MM.1S (cell line): ENCODE results near the gene PLD6.

ENCODE experiments used
- DNase-seq: peaks from one replicate; pipeline ENCODE4 v3.0.0-alpha.2; 2015
- H2AFZ ChIP-seq: fragments of 300-600 bp; sonication (generic); 2 replicates; pipeline ENCODE4 v1.6.0; 2016; ENCODE audit warnings: antibody characterized with exemption, low read length
- H3F3A ChIP-seq: fragments of 300-600 bp; sonication (generic); 2 replicates; pipeline ENCODE4 v1.6.1; 2016; ENCODE audit warnings: mild to moderate bottlenecking, antibody characterized with exemption, low read length, moderate library complexity, mixed read lengths; ENCODE audit not compliant: insufficient read depth
- H3K27ac ChIP-seq: fragments of 300-600 bp; sonication (generic); 2 replicates; pipeline ENCODE4 v1.5.1; 2016; ENCODE audit warnings: mild to moderate bottlenecking, low read length
- H3K27me3 ChIP-seq: fragments of 300-600 bp; sonication (generic); replicated peaks from 2 replicates; pipeline ENCODE4 v1.6.0; 2016; ENCODE audit warnings: low read length; ENCODE audit not compliant: insufficient read depth
- H3K36me3 ChIP-seq: fragments of 300-600 bp; sonication (generic); replicated peaks from 2 replicates; pipeline ENCODE4 v1.6.1; 2016; ENCODE audit warnings: mild to moderate bottlenecking, low read length, mixed read lengths; ENCODE audit not compliant: insufficient read depth
- H3K4me1 ChIP-seq: fragments of 300-600 bp; sonication (generic); 2 replicates; pipeline ENCODE4 v1.6.1; 2016; ENCODE audit warnings: low read length, mixed read lengths
- H3K4me2 ChIP-seq: fragments of 300-600 bp; sonication (generic); 2 replicates; pipeline ENCODE4 v1.6.0; 2016; ENCODE audit warnings: low read depth, low read length
- H3K4me3 ChIP-seq: fragments of 300-600 bp; sonication (generic); 2 replicates; pipeline ENCODE4 v1.5.1; 2016; ENCODE audit warnings: low read length, mixed read lengths
- H3K79me2 ChIP-seq: fragments of 300-600 bp; sonication (generic); 2 replicates; pipeline ENCODE4 v1.6.1; 2016; ENCODE audit warnings: mixed run types, low read length, mixed read lengths
- H3K9ac ChIP-seq: fragments of 300-600 bp; sonication (generic); 2 replicates; pipeline ENCODE4 v1.6.1; 2016; ENCODE audit warnings: low read length, mixed read lengths
- H3K9me2 ChIP-seq: fragments of 300-600 bp; sonication (generic); replicated peaks from 2 replicates; pipeline ENCODE4 v1.6.1; 2016; ENCODE audit warnings: mild to moderate bottlenecking, low read length, mixed read lengths; ENCODE audit not compliant: insufficient read depth
- H3K9me3 ChIP-seq: fragments of 300-600 bp; sonication (generic); replicated peaks from 2 replicates; pipeline ENCODE4 v1.6.1; 2016; ENCODE audit warnings: mild to moderate bottlenecking, low read length, mixed read lengths; ENCODE audit not compliant: insufficient read depth
- H4K20me1 ChIP-seq: fragments of 300-600 bp; sonication (generic); 2 replicates; pipeline ENCODE4 v1.6.1; 2016; ENCODE audit warnings: mild to moderate bottlenecking, low read length, moderate library complexity, mixed read lengths; ENCODE audit not compliant: insufficient read depth
- CTCF ChIP-seq: fragments of 300-600 bp; sonication (generic); IDR thresholded peaks from 2 replicates; pipeline ENCODE4 v1.5.1; 2016; ENCODE audit warnings: antibody characterized with exemption, low read length, mixed read lengths
- EZH2 ChIP-seq: fragments of 300-600 bp; sonication (generic); optimal IDR thresholded peaks from 2 replicates; pipeline ENCODE3; 2017; ENCODE audit warnings: low read depth, mild to moderate bottlenecking, antibody characterized with exemption, low read length, mixed read lengths
- EZH2phosphoT487 ChIP-seq: fragments of 300-600 bp; sonication (generic); IDR thresholded peaks from 2 replicates; pipeline ENCODE4 v1.6.1; 2018; ENCODE audit warnings: antibody characterized with exemption, low read length

PLD6 gene

GRCh38 chr17:17214646-17215436 lies 8.7 kb upstream of the PLD6 start:
- no peak for DNase-seq
- no peaks in the 10 kb centered on the region for H3K79me2 ChIP-seq
- no peaks in the 10 kb centered on the region for H3K9me2 ChIP-seq
- no peaks in the 10 kb centered on the region for H4K20me1 ChIP-seq
- no peak overlapping the region for H2AFZ ChIP-seq
- no peaks in the 10 kb centered on the region for H3K27me3 ChIP-seq
- no peaks in the 10 kb centered on the region for H3K4me1 ChIP-seq
- H3K9me3 ChIP-seq, result no peaks in the 10 kb centered on the region
- no peak overlapping the region for H3K4me3 ChIP-seq
- TF ChIP-seq EZH2 (no peak), EZH2phosphoT487 (no peak), CTCF (no peak)
- no peaks in the 10 kb centered on the region for H3F3A ChIP-seq
- H3K36me3 ChIP-seq, result peaks cover 11% of the 10 kb centered on the region; the same call in 1 of the 2 replicates
- H3K4me2 ChIP-seq, result no peak overlapping the region
- no peak overlapping the region for H3K27ac ChIP-seq
- H3K9ac ChIP-seq, result no peak overlapping the region

GRCh38 chr17:17213775-17214174 lies 7.6 kb upstream of the PLD6 start:
- H3K27me3 ChIP-seq, result no peaks in the 10 kb centered on the region
- no peak overlapping the region for H3K4me3 ChIP-seq
- H4K20me1 ChIP-seq, result no peaks in the 10 kb centered on the region
- TF ChIP-seq EZH2phosphoT487, result no peak
- no peak for TF ChIP-seq EZH2
- no peak for TF ChIP-seq CTCF
- no peak for DNase-seq
- no peaks in the 10 kb centered on the region for H3K9me3 ChIP-seq
- peaks cover 11% of the 10 kb centered on the region; the same call in 1 of the 2 replicates for H3K36me3 ChIP-seq
- H3K9ac ChIP-seq, result no peak overlapping the region
- H3K79me2 ChIP-seq, result no peaks in the 10 kb centered on the region
- no peaks in the 10 kb centered on the region for H3K4me1 ChIP-seq
- no peak overlapping the region for H3K4me2 ChIP-seq
- H3K9me2 ChIP-seq, result no peaks in the 10 kb centered on the region
- 0 out of 2 replicates have a peak, but pooled peaks cover 4% of the 10 kb centered on the region for H3F3A ChIP-seq
- no peak overlapping the region for H3K27ac ChIP-seq
- no peak overlapping the region for H2AFZ ChIP-seq

GRCh38 chr17:17207998-17208397 lies 1.9 kb upstream of the PLD6 start:
- Histone ChIP-seq H3K79me2 (peaks cover 22% of the 10 kb centered on the region), H4K20me1 (no peaks in the 10 kb centered on the region), H3K36me3 (no peaks in the 10 kb centered on the region), H3K4me2 (no peak overlapping the region), H3K9ac (no peak overlapping the region), H3K27me3 (no peaks in the 10 kb centered on the region), H3K4me3 (no peak overlapping the region), H3K9me3 (no peaks in the 10 kb centered on the region), H3F3A (peaks cover 31% of the 10 kb centered on the region), H3K27ac (no peak overlapping the region), H3K4me1 (peaks cover 8% of the 10 kb centered on the region; the same call in 1 of the 2 replicates), H3K9me2 (no peaks in the 10 kb centered on the region), H2AFZ (no peak overlapping the region)
- no peak for DNase-seq
- TF ChIP-seq EZH2phosphoT487, result no peak
- no peak for TF ChIP-seq CTCF
- TF ChIP-seq EZH2, result no peak
